ENCODE results near the gene SKIC3.

SKIC3 gene

GRCh38 chr5:95531491-95531890 is 23.3 kb downstream of the SKIC3 start:
- no peak for DNase-seq (ENCODE audit: low read depth in 2 of 2)

GRCh38 chr5:95530416-95530815 is 24.4 kb downstream of the SKIC3 start:
- no peak for DNase-seq (ENCODE audit: low read depth in 2 of 2)

- no peak for DNase-seq (ENCODE audit: low read depth in 2 of 2)
Observed at GRCh38 chr5:95528565-95528964, 26.2 kb downstream of the SKIC3 start.

- no peak for DNase-seq (ENCODE audit: low read depth in 2 of 2)
Observed at GRCh38 chr5:95526871-95527270, 27.9 kb downstream of the SKIC3 start.

- DNase-seq (ENCODE audit: low read depth in 2 of 2) = no peak
Observed at GRCh38 chr5:95524423-95524822, 30.4 kb downstream of the SKIC3 start.

- no peak for DNase-seq (ENCODE audit: low read depth in 2 of 2)
Observed at GRCh38 chr5:95520206-95520605, 34.6 kb downstream of the SKIC3 start.

- no peak for DNase-seq (ENCODE audit: low read depth in 2 of 2)
Observed at GRCh38 chr5:95519681-95520080, 35.1 kb downstream of the SKIC3 start.

GRCh38 chr5:95519151-95519550 is 35.6 kb downstream of the SKIC3 start:
- no peak for DNase-seq (ENCODE audit: low read depth in 2 of 2)

GRCh38 chr5:95518417-95518816 is 36.4 kb downstream of the SKIC3 start:
- DNase-seq (ENCODE audit: low read depth in 2 of 2) = no peak

- DNase-seq (ENCODE audit: low read depth in 2 of 2) = no peak
Observed at GRCh38 chr5:95511606-95512005, 43.2 kb downstream of the SKIC3 start.

- no peak for DNase-seq (ENCODE audit: low read depth in 2 of 2)
Observed at GRCh38 chr5:95508550-95508949, 46.2 kb downstream of the SKIC3 start.

Measured in activated CD4-positive, alpha-beta T cell treated with anti-CD3 and anti-CD28 coated beads for 24 hours (primary cell).